IPS-15b (cell line): ENCODE data around the gene KIRREL3.
"Not testable (repeated sequence)": the region's sequence is repeated elsewhere in the genome, so short reads cannot be mapped to it uniquely, and the experiment has no call there.

ENCODE experiments used
- H3K27me3 ChIP-seq: one replicate; pipeline ENCODE4 v1.6.1; 2013; ENCODE audit warnings: low read length; ENCODE audit not compliant: control insufficient read depth, insufficient read depth
- H3K36me3 ChIP-seq: one replicate; pipeline ENCODE4 v1.6.1; 2013; ENCODE audit warnings: low read length; ENCODE audit not compliant: control insufficient read depth, insufficient read depth
- H3K4me1 ChIP-seq: one replicate; pipeline ENCODE4 v1.6.1; 2013; ENCODE audit warnings: mild to moderate bottlenecking, low read length; ENCODE audit not compliant: control insufficient read depth, insufficient read depth
- H3K4me3 ChIP-seq: one replicate; pipeline ENCODE4 v1.5.1; 2013; ENCODE audit warnings: low read depth, low read length
- H3K9ac ChIP-seq: one replicate; pipeline ENCODE4 v1.6.1; 2013; ENCODE audit warnings: low read depth, mild to moderate bottlenecking, low read length
- H3K9me3 ChIP-seq: one replicate; pipeline ENCODE4 v1.6.1; 2013; ENCODE audit warnings: mild to moderate bottlenecking, low read length; ENCODE audit not compliant: control insufficient read depth, insufficient read depth

The KIRREL3 gene

GRCh38 chr11:126403022-126403581, 597.5 kb downstream of the KIRREL3 start:
- peaks cover 17% of the 10 kb centered on the region for H3K4me1 ChIP-seq
- peaks cover 2% of the 10 kb centered on the region for H3K36me3 ChIP-seq
- H3K4me3 ChIP-seq, result no peak overlapping the region
- no peak overlapping the region for H3K9ac ChIP-seq
- no peaks in the 10 kb centered on the region for H3K27me3 ChIP-seq
- no peaks in the 10 kb centered on the region for H3K9me3 ChIP-seq

- no peaks in the 10 kb centered on the region for H3K9me3 ChIP-seq
- no peak overlapping the region for H3K9ac ChIP-seq
- H3K27me3 ChIP-seq, result no peaks in the 10 kb centered on the region
- no peaks in the 10 kb centered on the region for H3K36me3 ChIP-seq
- peaks cover 17% of the 10 kb centered on the region for H3K4me1 ChIP-seq
- H3K4me3 ChIP-seq, result no peak overlapping the region
Measured at GRCh38 chr11:126400479-126400878, 600.1 kb downstream of the KIRREL3 start.

GRCh38 chr11:126400019-126400418, 600.6 kb downstream of the KIRREL3 start:
- Histone ChIP-seq H3K36me3 (no peaks in the 10 kb centered on the region), H3K4me1 (peaks cover 17% of the 10 kb centered on the region), H3K27me3 (no peaks in the 10 kb centered on the region), H3K4me3 (no peak overlapping the region), H3K9me3 (no peaks in the 10 kb centered on the region), H3K9ac (no peak overlapping the region)

- Histone ChIP-seq H3K9ac (no peak overlapping the region), H3K9me3 (no peaks in the 10 kb centered on the region), H3K4me1 (peaks cover 11% of the 10 kb centered on the region), H3K27me3 (no peaks in the 10 kb centered on the region), H3K36me3 (no peaks in the 10 kb centered on the region), H3K4me3 (no peak overlapping the region)
Measured at GRCh38 chr11:126398721-126399120, 601.8 kb downstream of the KIRREL3 start.

GRCh38 chr11:126398296-126398695, 602.3 kb downstream of the KIRREL3 start:
- Histone ChIP-seq H3K27me3 (no peaks in the 10 kb centered on the region), H3K4me3 (no peak overlapping the region), H3K4me1 (peaks cover 8% of the 10 kb centered on the region), H3K36me3 (no peaks in the 10 kb centered on the region), H3K9ac (no peak overlapping the region), H3K9me3 (no peaks in the 10 kb centered on the region)

GRCh38 chr11:126396965-126397364, 603.6 kb downstream of the KIRREL3 start:
- Histone ChIP-seq H3K9ac (no peak overlapping the region), H3K27me3 (no peaks in the 10 kb centered on the region), H3K9me3 (no peaks in the 10 kb centered on the region), H3K36me3 (no peaks in the 10 kb centered on the region), H3K4me1 (peaks cover 3% of the 10 kb centered on the region), H3K4me3 (no peak overlapping the region)

GRCh38 chr11:126396266-126396665, 604.3 kb downstream of the KIRREL3 start:
- not testable (repeated sequence) for H3K4me1 ChIP-seq, H3K9me3 ChIP-seq, H3K36me3 ChIP-seq, H3K4me3 ChIP-seq, H3K27me3 ChIP-seq, H3K9ac ChIP-seq

GRCh38 chr11:126395784-126396183, 604.8 kb downstream of the KIRREL3 start:
- not testable (repeated sequence) for H3K27me3 ChIP-seq, H3K4me3 ChIP-seq, H3K4me1 ChIP-seq, H3K9me3 ChIP-seq, H3K9ac ChIP-seq, H3K36me3 ChIP-seq

GRCh38 chr11:126394634-126395072, 605.9 kb downstream of the KIRREL3 start:
- H3K36me3 ChIP-seq, H3K27me3 ChIP-seq, H3K4me3 ChIP-seq, H3K9ac ChIP-seq, H3K4me1 ChIP-seq, H3K9me3 ChIP-seq: not testable (repeated sequence)

GRCh38 chr11:126394036-126394435, 606.5 kb downstream of the KIRREL3 start:
- H3K36me3 ChIP-seq, result no peaks in the 10 kb centered on the region
- H3K9me3 ChIP-seq, result no peaks in the 10 kb centered on the region
- no peaks in the 10 kb centered on the region for H3K27me3 ChIP-seq
- no peak overlapping the region for H3K9ac ChIP-seq
- H3K4me1 ChIP-seq, result peaks cover 3% of the 10 kb centered on the region
- H3K4me3 ChIP-seq, result no peak overlapping the region

GRCh38 chr11:126393143-126393542, 607.4 kb downstream of the KIRREL3 start:
- Histone ChIP-seq H3K27me3 (no peaks in the 10 kb centered on the region), H3K9me3 (no peaks in the 10 kb centered on the region), H3K36me3 (no peaks in the 10 kb centered on the region), H3K9ac (no peak overlapping the region), H3K4me1 (peaks cover 3% of the 10 kb centered on the region), H3K4me3 (no peak overlapping the region)

GRCh38 chr11:126392633-126393013, 607.9 kb downstream of the KIRREL3 start:
- Histone ChIP-seq H3K27me3 (no peaks in the 10 kb centered on the region), H3K36me3 (no peaks in the 10 kb centered on the region), H3K4me1 (peaks cover 3% of the 10 kb centered on the region), H3K9me3 (no peaks in the 10 kb centered on the region), H3K9ac (no peak overlapping the region), H3K4me3 (no peak overlapping the region)
